PC-9 (cell line): Measurements from ENCODE around the gene GLB1L3. TPM values are rescaled to one million over a fixed set of nuclear protein-coding genes. Genes with fewer than 3 reads are reported as not detected.

ENCODE experiments used
- BruUV-seq: library from RNA; stranded (reverse); fragments of 400-500 nt; replicated peaks from 2 replicates; lab custom pipeline; 2021; lab: Mats Ljungman, UMichigan
- CTCF ChIA-PET: fragments of 300-600 bp; sonication (Branson Sonifier 250); formaldehyde crosslinking; loops from one replicate; lab custom pipeline; 2022; ENCODE audit warnings: antibody characterized with exemption; lab: Charles Lee
- POLR2A ChIA-PET: fragments of 300-600 bp; sonication (Branson Sonifier 250); formaldehyde crosslinking; loops from one replicate; lab custom pipeline; 2022; ENCODE audit warnings: antibody characterized with exemption; ENCODE audit not compliant: unreplicated experiment; lab: Charles Lee
- DNase-seq, 2 experiments: peaks; one replicate each; pipeline versions ENCODE4 v3.0.0 to v3.0.0-alpha.2; 2015 to 2022; ENCODE audit warnings: mixed read lengths in 1 of 2
- H2AFZ ChIP-seq: fragments of 200-600 bp; sonication (generic); 2 replicates; pipeline ENCODE4 v1.8.1; 2017; ENCODE audit warnings: antibody characterized with exemption
- H3F3A ChIP-seq: fragments of 200-600 bp; sonication (generic); 2 replicates; pipeline ENCODE4 v1.8.1; 2017; ENCODE audit warnings: antibody characterized with exemption, mild to moderate bottlenecking, low read depth; ENCODE audit not compliant: insufficient read depth
- H3K27ac ChIP-seq: fragments of 200-600 bp; sonication (generic); 2 replicates; pipeline ENCODE4 v1.6.1; 2016; ENCODE audit warnings: mixed run types
- H3K27me3 ChIP-seq: fragments of 200-600 bp; sonication (generic); 2 replicates; pipeline ENCODE4 v1.6.1; 2016; ENCODE audit warnings: low read depth, mixed run types; ENCODE audit not compliant: insufficient read depth
- H3K36me3 ChIP-seq: fragments of 200-600 bp; sonication (generic); 2 replicates; pipeline ENCODE4 v1.6.1; 2016; ENCODE audit warnings: low read depth, mixed run types
- H3K4me1 ChIP-seq: fragments of 200-600 bp; sonication (generic); replicated peaks from 2 replicates; pipeline ENCODE4 v1.6.1; 2016; ENCODE audit warnings: mixed run types; ENCODE audit not compliant: insufficient read depth
- H3K4me2 ChIP-seq: fragments of 200-600 bp; sonication (generic); 2 replicates; pipeline ENCODE4 v1.6.1; 2017; ENCODE audit warnings: mixed run types
- H3K4me3 ChIP-seq: fragments of 200-600 bp; sonication (generic); 2 replicates; pipeline ENCODE4 v1.6.1; 2016; ENCODE audit warnings: mixed run types
- H3K79me2 ChIP-seq: fragments of 200-600 bp; sonication (generic); 2 replicates; pipeline ENCODE4 v1.6.1; 2017; ENCODE audit warnings: low read depth, mixed run types
- H3K9me2 ChIP-seq: fragments of 200-600 bp; sonication (generic); 2 replicates; pipeline ENCODE4 v1.8.1; 2017; ENCODE audit warnings: mild to moderate bottlenecking; ENCODE audit not compliant: insufficient read depth
- H3K9me3 ChIP-seq: fragments of 200-600 bp; sonication (generic); 2 replicates; pipeline ENCODE4 v1.8.1; 2016; ENCODE audit warnings: low read depth; ENCODE audit not compliant: insufficient read depth
- H4K20me1 ChIP-seq: fragments of 200-600 bp; sonication (generic); 2 replicates; pipeline ENCODE4 v1.8.1; 2017; ENCODE audit not compliant: insufficient read depth
- EZH2 ChIP-seq: fragments of 200-600 bp; sonication (generic); IDR thresholded peaks from 2 replicates; pipeline ENCODE4 v1.8.0; 2017; ENCODE audit warnings: antibody characterized with exemption, low read depth
- intact Hi-C: fragments of 100-400 bp; cut with micrococcal nuclease; formaldehyde crosslinking; loops from one replicate; pipeline ENCODE4 v1.10.0; 2022; ENCODE audit not compliant: unreplicated experiment
- total RNA-seq: library from RNA; stranded (reverse); gene quantifications from 2 replicates; pipeline ENCODE4 v1.2.3, GENCODE V29; 2021
- TF ChIP-seq, protein P1 (sequence below): fragments of 200-600 bp; sonication (generic); conservative IDR thresholded peaks from 2 replicates; pipeline ENCODE4 v1.6.1; 2017; ENCODE audit warnings: mixed run types, antibody characterized with exemption, mild to moderate bottlenecking, moderate library complexity

Gene GLB1L3
- total RNA-seq, 1 experiment from 2014 or later: not detected

DNA sequence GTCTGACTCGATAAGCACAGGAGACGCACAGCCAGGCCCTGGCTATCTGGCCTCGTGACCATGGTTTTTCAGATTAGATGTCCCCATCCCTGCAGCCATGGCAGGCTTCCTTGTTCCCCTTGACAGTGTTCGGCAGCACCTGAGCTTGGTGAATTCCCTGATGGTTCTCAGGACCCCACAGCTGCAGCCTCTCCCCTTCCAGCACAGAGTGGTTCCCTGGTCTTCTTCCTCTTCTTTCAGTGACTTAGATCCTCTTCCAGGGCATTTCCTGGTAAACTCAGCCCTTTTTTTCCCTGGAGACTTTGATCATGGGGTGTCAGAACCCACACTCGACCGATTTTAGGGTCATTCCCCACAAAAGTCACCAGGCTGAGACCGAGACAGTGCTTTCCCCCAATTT lies 14.5 kb downstream of the GLB1L3 start:
- no peaks in the 10 kb centered on the region for H4K20me1 ChIP-seq
- H3K79me2 ChIP-seq: peaks cover 6% of the 10 kb centered on the region; the same call in 1 of the 2 replicates
- no peaks in the 10 kb centered on the region for H3K4me1 ChIP-seq
- ChIA-PET POLR2A (no interaction called here), CTCF (no interaction called here)
- no peaks in the 10 kb centered on the region for H3F3A ChIP-seq
- H3K4me3 ChIP-seq: no peak overlapping the region
- no peak overlapping the region for H3K4me2 ChIP-seq
- no TSS peak for BruUV-seq
- no peak for TF ChIP-seq EZH2
- TF ChIP-seq, protein P1, sequence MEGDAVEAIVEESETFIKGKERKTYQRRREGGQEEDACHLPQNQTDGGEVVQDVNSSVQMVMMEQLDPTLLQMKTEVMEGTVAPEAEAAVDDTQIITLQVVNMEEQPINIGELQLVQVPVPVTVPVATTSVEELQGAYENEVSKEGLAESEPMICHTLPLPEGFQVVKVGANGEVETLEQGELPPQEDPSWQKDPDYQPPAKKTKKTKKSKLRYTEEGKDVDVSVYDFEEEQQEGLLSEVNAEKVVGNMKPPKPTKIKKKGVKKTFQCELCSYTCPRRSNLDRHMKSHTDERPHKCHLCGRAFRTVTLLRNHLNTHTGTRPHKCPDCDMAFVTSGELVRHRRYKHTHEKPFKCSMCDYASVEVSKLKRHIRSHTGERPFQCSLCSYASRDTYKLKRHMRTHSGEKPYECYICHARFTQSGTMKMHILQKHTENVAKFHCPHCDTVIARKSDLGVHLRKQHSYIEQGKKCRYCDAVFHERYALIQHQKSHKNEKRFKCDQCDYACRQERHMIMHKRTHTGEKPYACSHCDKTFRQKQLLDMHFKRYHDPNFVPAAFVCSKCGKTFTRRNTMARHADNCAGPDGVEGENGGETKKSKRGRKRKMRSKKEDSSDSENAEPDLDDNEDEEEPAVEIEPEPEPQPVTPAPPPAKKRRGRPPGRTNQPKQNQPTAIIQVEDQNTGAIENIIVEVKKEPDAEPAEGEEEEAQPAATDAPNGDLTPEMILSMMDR: no peak
- no peaks in the 10 kb centered on the region for H3K9me2 ChIP-seq
- H3K36me3 ChIP-seq: no peaks in the 10 kb centered on the region
- H3K27ac ChIP-seq: no peak overlapping the region
- DNase-seq: no peak
- H3K27me3 ChIP-seq: no peaks in the 10 kb centered on the region
- intact Hi-C loops: no loop called here
- no peaks in the 10 kb centered on the region for H3K9me3 ChIP-seq
- no peak overlapping the region for H2AFZ ChIP-seq

DNA sequence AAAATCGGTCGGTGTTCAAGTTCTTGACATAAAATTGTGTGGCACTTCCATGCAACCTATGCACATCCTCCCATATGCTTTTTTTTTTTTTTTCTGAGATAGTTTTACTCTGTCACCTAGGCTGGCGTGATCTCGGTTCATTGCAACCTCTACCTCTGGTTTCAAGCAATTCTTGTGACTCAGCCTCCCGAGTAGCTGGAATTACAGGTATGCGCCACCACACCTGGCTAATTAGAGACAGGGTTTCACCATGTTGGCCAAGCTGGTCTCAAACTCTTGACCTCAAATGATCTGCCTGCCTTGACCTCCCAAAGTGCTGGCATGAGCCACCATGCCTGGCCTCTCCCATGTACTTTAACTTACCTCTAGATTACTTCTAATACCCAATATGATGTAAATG lies 15.0 kb downstream of the GLB1L3 start:
- H3K79me2 ChIP-seq: peaks cover 6% of the 10 kb centered on the region; the same call in 1 of the 2 replicates
- intact Hi-C loops: no loop called here
- POLR2A ChIA-PET: no interaction called here
- H3K4me3 ChIP-seq: no peak overlapping the region
- CTCF ChIA-PET: no interaction called here
- no peak overlapping the region for H2AFZ ChIP-seq
- H3F3A ChIP-seq: no peaks in the 10 kb centered on the region
- no peak for DNase-seq
- H3K9me2 ChIP-seq: no peaks in the 10 kb centered on the region
- H4K20me1 ChIP-seq: no peaks in the 10 kb centered on the region
- no peaks in the 10 kb centered on the region for H3K9me3 ChIP-seq
- H3K27ac ChIP-seq: no peak overlapping the region
- H3K4me1 ChIP-seq: no peaks in the 10 kb centered on the region
- H3K27me3 ChIP-seq: no peaks in the 10 kb centered on the region
- no peaks in the 10 kb centered on the region for H3K36me3 ChIP-seq
- no peak for TF ChIP-seq EZH2
- TF ChIP-seq, protein P1: no peak
- H3K4me2 ChIP-seq: no peak overlapping the region
- no TSS peak for BruUV-seq

DNA sequence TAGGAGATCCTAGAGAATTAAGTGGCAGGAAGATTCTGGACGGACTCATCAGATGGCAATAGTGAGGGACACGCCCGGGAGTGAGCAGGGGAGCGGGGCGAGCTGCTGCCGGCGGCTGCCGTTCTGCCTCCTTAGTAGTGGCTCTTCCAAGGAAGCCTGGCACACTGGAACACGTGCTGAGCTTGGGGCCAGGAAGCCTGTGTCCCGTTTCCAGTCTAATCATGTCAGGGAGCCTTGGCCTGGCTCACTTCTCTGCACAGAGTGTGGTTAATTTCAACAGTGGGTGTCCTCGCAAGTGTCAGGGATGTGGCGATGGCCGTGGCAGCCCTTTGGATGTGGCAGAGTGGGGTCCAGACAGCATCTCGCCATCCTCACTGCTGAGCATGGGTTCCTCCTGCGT lies 16.5 kb downstream of the GLB1L3 start:
- TF ChIP-seq, protein P1: no peak
- TF ChIP-seq EZH2: no peak
- POLR2A ChIA-PET: no interaction called here
- Histone ChIP-seq H3K79me2 (peaks cover 5% of the 10 kb centered on the region; the same call in 1 of the 2 replicates), H3K4me3 (no peak overlapping the region), H3F3A (no peaks in the 10 kb centered on the region), H4K20me1 (no peaks in the 10 kb centered on the region), H3K4me2 (no peak overlapping the region), H3K9me3 (no peaks in the 10 kb centered on the region), H3K36me3 (no peaks in the 10 kb centered on the region), H3K4me1 (no peaks in the 10 kb centered on the region), H3K27me3 (no peaks in the 10 kb centered on the region), H3K9me2 (no peaks in the 10 kb centered on the region), H3K27ac (no peak overlapping the region), H2AFZ (no peak overlapping the region)
- no peak for DNase-seq
- intact Hi-C loops: no loop called here
- BruUV-seq: no TSS peak
- CTCF ChIA-PET: no interaction called here
